ENCODE results near the gene TGOLN2.

GRCh38 chr2:85356186-85356585 is 28.4 kb upstream of the TGOLN2 start:
- TF ChIP-seq CTCF (IDR thresholded peaks at IDR 0.05), result no peak
- no peak for TF ChIP-seq ZFX (IDR thresholded peaks at IDR 0.05; ENCODE audit: borderline replicate concordance)
